Urinary bladder (tissue), 4 donors: ENCODE data around the gene NECTIN1. TPM values are rescaled to one million over a fixed set of nuclear protein-coding genes. Genes with fewer than 3 reads are reported as not detected.

ENCODE experiments used
- DNase-seq: peaks from one replicate; pipeline ENCODE4 v3.0.0-alpha.2; 2015; ENCODE audit errors: extremely low spot score
- H3K27ac ChIP-seq: one replicate; pipeline ENCODE4 v1.5.1; 2013; ENCODE audit warnings: low read depth, mild to moderate bottlenecking, moderate library complexity
- H3K36me3 ChIP-seq: one replicate; pipeline ENCODE4 v1.6.1; 2013; ENCODE audit warnings: mild to moderate bottlenecking, moderate library complexity; ENCODE audit not compliant: insufficient read depth
- H3K4me1 ChIP-seq: one replicate; pipeline ENCODE4 v1.6.1; 2013; ENCODE audit warnings: mild to moderate bottlenecking, moderate library complexity; ENCODE audit not compliant: insufficient read depth
- H3K4me3 ChIP-seq: one replicate; pipeline ENCODE4 v1.5.1; 2013; ENCODE audit warnings: low read depth, low read length
- WGBS: extraction: QIAGEN DNeasy Blood & Tissue Kit; methylation state at CpG from one replicate; pipeline ENCODE4 v1.1.7; 2013; 5-methylcytosine and 5-hydroxymethylcytosine counted together
- polyA plus RNA-seq: library from polyadenylated mRNA; stranded (reverse); fragments of 200-250 nt; gene quantifications from one replicate; pipeline ENCODE4 v1.2.3, GENCODE V29; 2013
- total RNA-seq: library from RNA; depleted of rRNA; stranded (reverse); fragments of >200 nt; gene quantifications from one replicate; pipeline ENCODE4 v1.2.3, GENCODE V29; 2014
- donor health status: healthy with polysubstance abuse.
- donor health status: healthy.

NECTIN1 gene
- total and polyA plus RNA-seq, 2 donors, result 17.6 to 18.1 TPM

DNA sequence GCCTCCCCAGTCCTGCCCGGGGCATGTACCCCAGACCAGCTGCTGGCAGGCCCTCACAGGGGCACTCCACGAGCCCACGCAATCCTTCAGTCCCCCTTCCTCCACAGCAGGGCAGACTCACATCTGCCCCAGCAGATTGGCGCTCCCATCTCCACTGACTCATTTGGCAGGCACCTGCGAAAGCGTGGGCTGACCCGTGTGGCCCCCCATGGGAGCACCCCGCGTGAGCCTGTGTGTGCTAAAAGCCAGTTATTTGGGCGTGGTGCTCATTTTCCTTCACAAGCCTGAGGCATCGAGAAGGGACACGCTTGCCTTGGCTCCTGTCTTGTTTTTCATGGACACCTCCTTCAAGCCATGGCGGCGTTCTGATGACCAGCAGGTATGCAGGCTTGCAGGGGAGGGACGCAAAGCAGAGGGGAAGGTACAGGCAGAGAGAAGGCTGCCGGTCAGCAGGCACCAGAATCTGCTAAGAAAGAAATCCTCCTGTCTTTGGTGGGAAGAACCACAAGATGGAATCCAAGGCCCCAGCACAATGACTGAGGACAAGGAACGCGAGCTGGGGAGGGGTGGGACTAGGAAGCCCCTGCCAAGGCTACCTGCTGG lies 8.6 kb downstream of the NECTIN1 start:
- no peak overlapping the region for H3K27ac ChIP-seq
- H3K4me1 ChIP-seq, result no peaks in the 10 kb centered on the region
- DNase-seq, result no peak
- H3K36me3 ChIP-seq, result no peaks in the 10 kb centered on the region
- 90% methylated on average over 18 of the region's 18 CpGs for WGBS
- H3K4me3 ChIP-seq, result no peak overlapping the region

DNA sequence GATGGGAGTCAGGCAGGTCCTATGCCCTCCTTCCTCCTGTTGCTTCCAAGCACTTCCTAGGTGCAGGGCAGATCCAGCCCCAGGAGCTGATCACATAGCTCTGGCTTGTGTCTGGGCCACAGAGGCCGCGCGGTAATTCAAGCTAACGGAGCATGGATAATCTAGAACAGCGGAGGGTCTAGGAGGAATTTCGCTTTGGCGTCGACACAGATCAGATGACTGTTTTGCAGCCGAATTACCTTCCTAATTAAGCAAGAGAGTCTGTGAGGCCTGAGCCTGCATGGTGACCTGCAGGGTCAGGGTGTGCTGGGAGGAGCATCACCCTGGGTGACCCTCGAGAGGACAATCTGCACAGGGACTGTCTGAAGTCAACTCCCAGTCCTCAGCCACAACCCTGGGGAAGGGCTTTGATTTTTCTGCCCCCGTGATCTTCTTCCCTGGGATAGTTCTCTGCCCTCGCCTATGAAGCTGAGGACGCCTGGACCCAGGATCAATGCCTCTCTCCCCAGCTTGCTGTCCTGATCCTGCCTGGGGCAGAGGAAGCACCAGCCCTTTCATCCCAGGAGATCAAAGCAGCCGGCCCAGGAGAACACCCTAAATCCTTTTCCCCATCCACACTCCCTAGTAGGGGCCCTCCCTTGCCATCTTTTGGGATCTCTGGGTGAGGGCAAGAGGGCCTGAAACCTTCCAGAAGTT lies 11.0 kb downstream of the NECTIN1 start:
- WGBS, result 90% methylated on average over 14 of the region's 14 CpGs
- Histone ChIP-seq H3K4me1 (no peaks in the 10 kb centered on the region), H3K36me3 (no peaks in the 10 kb centered on the region), H3K27ac (no peak overlapping the region), H3K4me3 (no peak overlapping the region)
- no peak for DNase-seq

DNA sequence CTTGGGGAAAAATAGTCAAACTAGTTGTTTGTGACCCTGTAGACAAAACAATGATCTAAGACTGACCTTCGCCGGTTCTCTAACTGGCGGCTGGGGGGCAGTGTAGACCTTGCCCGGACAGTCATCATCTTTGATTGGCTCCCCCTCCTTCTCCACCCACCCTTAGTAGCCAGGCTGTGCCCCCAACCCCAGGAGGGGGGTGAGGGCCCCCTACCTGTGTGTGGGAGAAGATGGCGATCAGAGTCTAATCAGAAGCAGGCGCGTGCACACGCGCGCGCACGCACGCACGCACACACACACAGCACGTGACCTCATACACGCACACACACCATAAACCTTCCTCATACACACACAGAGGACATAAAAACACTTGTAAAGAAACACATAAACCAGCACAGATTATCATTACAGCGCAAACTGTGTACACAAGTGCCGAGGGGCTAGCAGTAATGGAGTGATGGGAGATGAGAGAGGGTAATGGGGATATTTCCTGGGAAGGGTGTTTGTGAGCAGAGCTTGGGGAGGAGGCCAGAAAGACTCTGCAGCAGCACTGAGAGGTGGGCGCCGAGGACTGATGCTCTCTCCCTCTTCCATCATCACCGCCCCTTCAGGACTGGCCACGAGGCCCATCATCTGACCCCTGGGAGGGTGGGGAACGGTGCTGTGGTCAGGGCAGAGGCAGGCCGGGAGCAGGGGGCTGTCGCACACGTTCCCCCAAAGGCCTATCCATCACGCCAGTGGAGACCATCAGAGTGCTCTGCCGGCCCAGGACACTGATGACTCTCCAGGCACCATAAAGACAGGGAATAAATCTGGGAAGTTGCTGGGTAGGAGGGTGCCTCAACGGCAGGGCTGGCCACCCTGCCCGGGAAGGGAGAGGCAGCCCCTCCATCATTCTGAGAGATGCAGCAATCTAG lies 12.2 kb downstream of the NECTIN1 start:
- no peaks in the 10 kb centered on the region for H3K4me1 ChIP-seq
- no peak for DNase-seq
- WGBS, result 77% methylated on average over 30 of the region's 30 CpGs
- H3K4me3 ChIP-seq, result no peak overlapping the region
- no peaks in the 10 kb centered on the region for H3K36me3 ChIP-seq
- H3K27ac ChIP-seq, result no peak overlapping the region

DNA sequence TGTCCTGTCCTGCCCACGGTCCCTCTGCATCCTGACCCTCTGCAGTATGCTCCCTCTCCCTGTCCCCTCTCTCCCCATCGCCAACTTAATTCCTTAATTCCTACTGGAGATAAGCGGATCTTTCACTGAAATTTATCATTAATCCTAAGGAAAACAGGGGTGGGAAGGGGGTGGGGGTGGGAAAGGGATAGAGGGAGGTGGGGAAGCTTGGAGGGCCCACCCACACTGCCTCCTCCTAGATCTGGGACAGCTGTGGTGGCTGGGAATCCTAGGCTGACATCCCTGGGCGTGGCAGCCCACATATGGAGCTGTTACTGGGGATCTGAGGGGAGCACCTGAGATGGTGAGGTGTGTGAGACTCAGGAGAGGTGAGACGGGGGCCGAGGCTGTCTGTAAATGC lies 14.4 kb downstream of the NECTIN1 start:
- no peak for DNase-seq
- no peaks in the 10 kb centered on the region for H3K4me1 ChIP-seq
- no peaks in the 10 kb centered on the region for H3K36me3 ChIP-seq
- WGBS, result 70% methylated on average over 6 of the region's 6 CpGs
- no peak overlapping the region for H3K4me3 ChIP-seq
- no peak overlapping the region for H3K27ac ChIP-seq

DNA sequence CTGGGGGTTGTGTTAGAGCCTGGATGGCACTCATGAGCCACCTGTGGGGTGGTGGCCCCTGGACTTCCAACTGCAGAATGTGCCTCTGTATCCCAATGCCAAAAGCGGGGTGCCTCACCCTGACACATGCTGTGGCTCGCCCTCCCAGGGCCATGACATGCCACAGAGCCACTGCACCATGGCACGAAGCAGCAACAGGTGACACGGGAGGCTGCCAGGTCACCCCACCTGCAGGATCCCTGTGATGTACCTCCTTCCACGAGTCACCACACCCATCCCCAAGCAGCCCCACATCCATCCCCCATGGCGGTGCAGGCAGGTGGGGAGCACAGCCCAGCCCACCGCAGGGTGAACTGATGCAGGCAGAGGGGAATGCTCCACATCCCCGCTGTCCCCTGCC lies 14.8 kb downstream of the NECTIN1 start:
- Histone ChIP-seq H3K4me3 (no peak overlapping the region), H3K36me3 (no peaks in the 10 kb centered on the region), H3K27ac (no peak overlapping the region), H3K4me1 (no peaks in the 10 kb centered on the region)
- no peak for DNase-seq
- WGBS, result 87% methylated on average over 8 of the region's 8 CpGs

DNA sequence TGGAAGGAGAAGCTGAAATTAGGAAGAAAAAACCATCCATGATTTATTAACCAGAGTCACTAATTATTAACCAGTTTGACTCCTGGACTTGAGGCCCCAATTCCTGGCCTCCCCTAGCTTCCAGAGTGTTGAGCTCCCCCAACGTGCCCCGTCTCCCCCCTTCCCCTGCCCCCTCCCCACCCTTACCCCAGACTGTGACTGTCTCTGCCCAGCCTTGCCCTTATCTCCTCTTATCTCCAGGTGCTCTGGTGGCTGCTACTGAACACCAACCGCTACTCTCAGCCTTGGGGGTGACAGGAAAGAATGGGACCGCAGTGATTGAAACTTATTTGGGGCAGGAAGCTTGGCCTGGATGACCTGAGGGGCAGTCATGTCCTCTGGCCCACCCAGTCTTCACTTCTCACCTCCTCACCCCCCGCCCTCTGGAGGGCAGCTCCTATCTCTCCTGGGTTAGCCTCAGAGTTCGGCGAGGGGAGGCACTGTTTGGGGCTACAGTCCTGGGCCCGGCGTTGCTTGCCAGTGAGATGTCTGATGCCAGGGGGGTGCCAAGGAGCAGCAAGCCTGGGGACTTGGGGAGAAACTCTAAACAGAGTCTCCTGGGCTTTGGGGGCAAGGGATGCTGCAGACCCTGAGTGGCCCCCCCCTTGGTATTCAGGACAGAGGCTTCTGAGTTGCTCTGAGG lies 15.5 kb downstream of the NECTIN1 start:
- Histone ChIP-seq H3K4me1 (no peaks in the 10 kb centered on the region), H3K36me3 (no peaks in the 10 kb centered on the region), H3K27ac (no peak overlapping the region), H3K4me3 (no peak overlapping the region)
- DNase-seq, result no peak
- WGBS, result 83% methylated on average over 9 of the region's 9 CpGs

DNA sequence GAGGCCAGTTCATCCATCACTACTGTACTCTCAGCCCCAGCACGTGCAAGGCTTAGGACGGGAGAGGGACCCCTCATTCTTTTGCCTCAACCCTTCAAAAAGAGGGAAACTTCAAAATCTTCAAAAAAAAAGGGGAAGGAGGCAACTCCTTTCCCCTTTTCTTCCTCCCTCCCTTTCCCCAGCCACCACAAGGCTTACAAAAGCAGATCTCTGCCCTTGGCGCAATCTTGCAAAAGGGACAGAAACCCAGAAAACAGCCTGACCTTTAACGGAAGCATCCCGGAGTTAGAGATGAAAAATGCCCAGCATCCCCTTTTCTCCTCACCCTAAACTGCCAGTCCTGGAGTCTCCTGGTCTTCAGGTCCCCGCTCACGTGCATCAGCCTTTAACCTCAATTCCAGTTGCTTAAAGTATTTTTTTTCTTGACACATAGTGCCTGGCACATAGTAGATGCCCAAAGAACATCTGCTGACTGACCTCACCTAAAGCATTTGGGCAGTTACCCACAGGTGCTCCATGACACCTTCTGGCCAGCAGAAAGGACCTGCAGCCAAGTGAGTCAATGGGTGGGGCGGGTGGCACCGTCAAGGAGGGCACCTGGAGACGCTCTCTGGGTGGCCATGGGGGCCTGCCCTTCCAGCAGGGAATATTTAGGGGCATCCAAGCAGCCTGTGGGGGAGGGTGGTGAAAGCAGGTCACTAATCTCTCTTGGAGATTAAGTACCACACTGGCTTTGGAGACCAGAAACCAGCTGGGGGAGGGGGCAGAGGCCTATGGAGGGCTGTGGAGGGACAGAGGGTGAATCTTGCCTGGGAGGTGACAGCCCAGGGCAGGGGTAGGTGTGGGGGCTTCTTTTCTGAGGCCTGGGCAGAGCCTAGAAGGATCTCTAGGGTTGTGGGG lies 16.3 kb downstream of the NECTIN1 start:
- WGBS, result 82% methylated on average over 10 of the region's 10 CpGs
- H3K36me3 ChIP-seq, result no peaks in the 10 kb centered on the region
- no peak for DNase-seq
- H3K4me3 ChIP-seq, result no peak overlapping the region
- no peaks in the 10 kb centered on the region for H3K4me1 ChIP-seq
- no peak overlapping the region for H3K27ac ChIP-seq

GRCh38 chr11:119712006-119712405 lies 17.0 kb downstream of the NECTIN1 start:
- WGBS, result 82% methylated on average over 9 of the region's 9 CpGs
- Histone ChIP-seq H3K36me3 (no peaks in the 10 kb centered on the region), H3K27ac (no peak overlapping the region), H3K4me1 (no peaks in the 10 kb centered on the region), H3K4me3 (no peak overlapping the region)
- DNase-seq, result no peak

GRCh38 chr11:119711476-119711875 lies 17.5 kb downstream of the NECTIN1 start:
- DNase-seq, result no peak
- no peaks in the 10 kb centered on the region for H3K36me3 ChIP-seq
- H3K4me1 ChIP-seq, result no peaks in the 10 kb centered on the region
- WGBS, result 69% methylated on average over 4 of the region's 4 CpGs
- H3K27ac ChIP-seq, result no peak overlapping the region
- no peak overlapping the region for H3K4me3 ChIP-seq

GRCh38 chr11:119710417-119710816 lies 18.6 kb downstream of the NECTIN1 start:
- DNase-seq, result no peak
- no peak overlapping the region for H3K27ac ChIP-seq
- H3K4me1 ChIP-seq, result no peaks in the 10 kb centered on the region
- no peaks in the 10 kb centered on the region for H3K36me3 ChIP-seq
- H3K4me3 ChIP-seq, result no peak overlapping the region
- 93% methylated on average over 2 of the region's 2 CpGs for WGBS

DNA sequence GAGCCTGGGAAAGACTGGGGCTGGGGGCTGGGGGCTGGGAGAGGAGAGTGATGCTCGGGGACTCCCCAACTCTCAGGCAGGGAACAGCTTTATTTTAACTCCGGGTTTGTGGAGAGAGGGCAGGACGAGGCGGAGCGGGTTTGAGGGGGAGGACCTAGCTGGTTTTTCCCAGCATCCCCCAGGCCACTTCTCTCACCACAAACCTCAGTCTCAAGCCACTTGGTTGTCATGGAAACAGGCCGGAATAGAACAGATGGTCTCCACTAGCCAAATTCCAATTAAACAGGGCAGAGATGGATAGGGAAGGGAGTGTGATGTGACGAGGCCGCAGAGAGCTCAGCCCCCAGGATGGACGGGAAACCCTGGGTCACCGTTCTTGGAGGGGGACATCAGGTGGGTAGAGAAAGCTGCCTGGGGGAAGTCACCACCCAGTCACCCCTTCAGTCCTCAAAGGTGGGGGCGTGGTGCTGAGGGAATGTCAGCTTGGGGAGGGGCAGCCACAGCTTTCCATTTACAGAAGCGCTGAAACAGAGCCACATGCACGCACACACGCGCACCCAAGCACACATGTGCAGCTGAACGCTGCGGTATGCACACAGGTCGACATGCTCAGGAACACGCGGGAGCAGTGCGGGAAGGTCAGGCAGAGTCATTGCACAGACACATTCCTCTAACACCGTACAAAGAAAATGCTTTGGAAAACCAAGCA lies 19.2 kb downstream of the NECTIN1 start:
- peak; percentile 83 for DNase-seq
- Histone ChIP-seq H3K36me3 (no peaks in the 10 kb centered on the region), H3K27ac (no peak overlapping the region), H3K4me3 (no peak overlapping the region), H3K4me1 (no peaks in the 10 kb centered on the region)
- WGBS, result 47% methylated on average over 22 of the region's 22 CpGs

GRCh38 chr11:119709171-119709570 lies 19.8 kb downstream of the NECTIN1 start:
- 77% methylated on average over 9 of the region's 9 CpGs for WGBS
- no peaks in the 10 kb centered on the region for H3K36me3 ChIP-seq
- no peaks in the 10 kb centered on the region for H3K4me1 ChIP-seq
- DNase-seq, result no peak
- H3K4me3 ChIP-seq, result no peak overlapping the region
- no peak overlapping the region for H3K27ac ChIP-seq
